ENCODE data around the gene HSPA1A.

The HSPA1A gene

GRCh38 chr6:31794294-31794865, 21.0 kb upstream of the HSPA1A start:
- H3K27ac ChIP-seq (ENCODE audit: poor library complexity, severe bottlenecking), result peak overlapping the region; percentile 86
- DNase-seq (ENCODE audit: low spot score), result no peak

DNA sequence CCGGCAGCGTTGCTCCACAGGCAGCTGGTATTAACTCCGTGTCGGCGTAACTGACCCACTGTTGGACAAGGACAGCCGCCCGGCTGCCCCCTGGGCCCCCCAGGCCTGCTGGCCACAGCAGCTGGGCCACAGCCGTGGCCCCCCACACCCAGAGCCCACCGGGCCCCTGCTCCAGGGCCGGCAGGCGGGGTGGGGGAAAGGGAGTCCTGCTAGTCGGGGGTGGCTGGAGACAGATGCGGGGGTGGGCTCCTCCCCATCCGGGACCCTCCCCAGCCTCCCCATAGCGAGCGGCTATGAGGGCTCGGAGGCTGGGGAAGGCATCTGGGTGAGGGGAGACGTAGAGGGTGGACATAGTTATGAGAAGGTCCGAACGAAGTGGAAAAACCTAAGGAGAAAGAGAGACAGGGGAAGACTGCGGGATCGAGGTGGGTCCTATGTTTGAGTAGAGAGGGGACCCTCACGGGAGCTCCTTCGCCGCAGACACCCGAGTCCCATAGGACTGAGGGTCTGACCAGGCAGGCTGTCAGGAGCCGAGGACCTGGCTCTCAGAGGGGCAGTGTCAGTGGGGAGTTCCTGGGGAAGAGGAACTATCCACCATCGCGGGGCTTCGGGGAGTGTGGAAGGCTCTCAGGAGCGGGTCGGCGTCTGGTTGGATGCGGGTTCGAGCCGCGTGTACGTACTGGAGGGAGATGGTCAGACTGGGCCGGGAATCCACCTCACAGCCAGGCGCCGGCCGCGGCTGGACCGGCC, 20.3 kb upstream of the HSPA1A start:
- H3K9me3 ChIP-seq (ENCODE audit: severe bottlenecking), result no peaks in the 10 kb centered on the region
- peaks cover 37% of the 10 kb centered on the region for H3K36me3 ChIP-seq (ENCODE audit: low read depth)
- DNase-seq (ENCODE audit: low spot score), result no peak
- peak; percentile 29 for ATAC-seq (ENCODE audit: low read depth)
- H3K4me1 ChIP-seq (ENCODE audit: insufficient read depth, poor library complexity, severe bottlenecking), result peaks cover 7% of the 10 kb centered on the region
- TF ChIP-seq, protein P1, sequence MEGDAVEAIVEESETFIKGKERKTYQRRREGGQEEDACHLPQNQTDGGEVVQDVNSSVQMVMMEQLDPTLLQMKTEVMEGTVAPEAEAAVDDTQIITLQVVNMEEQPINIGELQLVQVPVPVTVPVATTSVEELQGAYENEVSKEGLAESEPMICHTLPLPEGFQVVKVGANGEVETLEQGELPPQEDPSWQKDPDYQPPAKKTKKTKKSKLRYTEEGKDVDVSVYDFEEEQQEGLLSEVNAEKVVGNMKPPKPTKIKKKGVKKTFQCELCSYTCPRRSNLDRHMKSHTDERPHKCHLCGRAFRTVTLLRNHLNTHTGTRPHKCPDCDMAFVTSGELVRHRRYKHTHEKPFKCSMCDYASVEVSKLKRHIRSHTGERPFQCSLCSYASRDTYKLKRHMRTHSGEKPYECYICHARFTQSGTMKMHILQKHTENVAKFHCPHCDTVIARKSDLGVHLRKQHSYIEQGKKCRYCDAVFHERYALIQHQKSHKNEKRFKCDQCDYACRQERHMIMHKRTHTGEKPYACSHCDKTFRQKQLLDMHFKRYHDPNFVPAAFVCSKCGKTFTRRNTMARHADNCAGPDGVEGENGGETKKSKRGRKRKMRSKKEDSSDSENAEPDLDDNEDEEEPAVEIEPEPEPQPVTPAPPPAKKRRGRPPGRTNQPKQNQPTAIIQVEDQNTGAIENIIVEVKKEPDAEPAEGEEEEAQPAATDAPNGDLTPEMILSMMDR (IDR thresholded peaks at IDR 0.05; ENCODE audit: poor library complexity, severe bottlenecking), result no peak
- peak overlapping the region; percentile 88 for H3K4me3 ChIP-seq (ENCODE audit: severe bottlenecking)
- no peaks in the 10 kb centered on the region for H3K27me3 ChIP-seq (ENCODE audit: insufficient read depth, poor library complexity, severe bottlenecking)
- peak overlapping the region; percentile 86 for H3K27ac ChIP-seq (ENCODE audit: poor library complexity, severe bottlenecking)

More at GRCh38 chr6:31794294-31794865, 21.0 kb upstream of the HSPA1A start:
- Histone ChIP-seq H3K27me3 (ENCODE audit: insufficient read depth, poor library complexity, severe bottlenecking) (no peaks in the 10 kb centered on the region), H3K4me3 (ENCODE audit: severe bottlenecking) (peak overlapping the region; percentile 88), H3K4me1 (ENCODE audit: insufficient read depth, poor library complexity, severe bottlenecking) (peaks cover 7% of the 10 kb centered on the region), H3K9me3 (ENCODE audit: severe bottlenecking) (no peaks in the 10 kb centered on the region), H3K36me3 (ENCODE audit: low read depth) (peaks cover 44% of the 10 kb centered on the region)
- peak; percentile 28; the same call in 2 of the 3 replicates for ATAC-seq (ENCODE audit: low read depth)
- TF ChIP-seq, protein P1 (IDR thresholded peaks at IDR 0.05; ENCODE audit: poor library complexity, severe bottlenecking), result no peak

- peaks cover 30% of the 10 kb centered on the region for H3K36me3 ChIP-seq (ENCODE audit: low read depth)
- peak; percentile 72 for ATAC-seq (ENCODE audit: low read depth)
These were observed 19.6 kb upstream of the HSPA1A start, which contains the start of gene VARS1 for GRCh38 chr6:31795616-31796298. TSS of gene VARS1 (minus strand) at chr6:31795752. CDS start at chr6:31795217, 535 bp downstream.

GRCh38 chr6:31796993-31797385, 18.4 kb upstream of the HSPA1A start:
- Histone ChIP-seq H3K27ac (ENCODE audit: poor library complexity, severe bottlenecking) (peak overlapping the region; percentile 86), H3K36me3 (ENCODE audit: low read depth) (peaks cover 26% of the 10 kb centered on the region)
- no peak for ATAC-seq (ENCODE audit: low read depth)

More at GRCh38 chr6:31795616-31796298, 19.6 kb upstream of the HSPA1A start, which contains the start of gene VARS1:
- Histone ChIP-seq H3K4me3 (ENCODE audit: severe bottlenecking) (peak within 1 kb of the TSS; percentile 88), H3K27ac (ENCODE audit: poor library complexity, severe bottlenecking) (peak within 1 kb of the TSS; percentile 86), H3K4me1 (ENCODE audit: insufficient read depth, poor library complexity, severe bottlenecking) (peaks cover 7% of the 10 kb centered on the region), H3K9me3 (ENCODE audit: severe bottlenecking) (no peaks in the 10 kb centered on the region), H3K27me3 (ENCODE audit: insufficient read depth, poor library complexity, severe bottlenecking) (no peaks in the 10 kb centered on the region)
- peak; percentile 89 for DNase-seq (ENCODE audit: low spot score)
- TF ChIP-seq, protein P1 (IDR thresholded peaks at IDR 0.05; ENCODE audit: poor library complexity, severe bottlenecking), result peak; percentile 91

More at GRCh38 chr6:31796993-31797385, 18.4 kb upstream of the HSPA1A start:
- DNase-seq (ENCODE audit: low spot score), result no peak
- no peaks in the 10 kb centered on the region for H3K27me3 ChIP-seq (ENCODE audit: insufficient read depth, poor library complexity, severe bottlenecking)
- TF ChIP-seq, protein P1 (IDR thresholded peaks at IDR 0.05; ENCODE audit: poor library complexity, severe bottlenecking), result no peak
- no peak overlapping the region for H3K4me3 ChIP-seq (ENCODE audit: severe bottlenecking)
- H3K4me1 ChIP-seq (ENCODE audit: insufficient read depth, poor library complexity, severe bottlenecking), result peaks cover 7% of the 10 kb centered on the region
- no peaks in the 10 kb centered on the region for H3K9me3 ChIP-seq (ENCODE audit: severe bottlenecking)
